Esophagus squamous epithelium (tissue), 5 donors: ENCODE measurements around the gene CELF2. TPM values are rescaled to one million over a fixed set of nuclear protein-coding genes. Genes with fewer than 3 reads are reported as not detected.
A peak's percentile ranks its signal among the peaks of the same experiment; 100 is the strongest.

Experiments
- DNase-seq: peaks from one replicate; lab custom pipeline; 2025; lab: John Stamatoyannopoulos, UW
- H3K27ac ChIP-seq, 4 donors: fragments of 200-600 bp; sonication (generic); one replicate each; pipeline ENCODE4 v1.5.1; 2016 to 2019; ENCODE audit warnings: mild to moderate bottlenecking in 1 of 4
- H3K27me3 ChIP-seq, 4 donors: fragments of 200-600 bp; sonication (generic); 1 replicate in 3 of 4; 2 replicates in 1 of 4; pipeline versions ENCODE4 v1.5.1 to v1.6.0; 2017 to 2021; ENCODE audit warnings: antibody characterized with exemption in 1 of 4
- H3K36me3 ChIP-seq, 3 donors: fragments of 200-600 bp; sonication (generic); one replicate each; pipeline ENCODE4 v1.5.1; 2016 to 2019
- H3K4me1 ChIP-seq, 3 donors: fragments of 200-600 bp; sonication (generic); one replicate each; pipeline ENCODE4 v1.5.1; 2017 to 2019
- H3K4me3 ChIP-seq, 4 donors: fragments of 200-600 bp; sonication (generic); 1 replicate in 3 of 4; 2 replicates in 1 of 4; pipeline ENCODE4 v1.5.1; 2016 to 2019; ENCODE audit warnings: mild to moderate bottlenecking in 2 of 4, moderate library complexity in 1 of 4
- H3K9me3 ChIP-seq, 3 donors: fragments of 200-600 bp; sonication (generic); one replicate each; pipeline ENCODE4 v1.5.1; 2016 to 2019
- POLR2A ChIP-seq, 4 donors: fragments of 450-650 bp; IDR thresholded peaks; one replicate each; pipeline ENCODE4 v1.6.1; 2017; ENCODE audit warnings: antibody characterized with exemption in 4 of 4, mild to moderate bottlenecking in 4 of 4, moderate library complexity in 3 of 4
- WGBS, 2 donors: methylation state at CpG; one replicate each; pipeline ENCODE4 v1.1.5; 2018; 5-methylcytosine and 5-hydroxymethylcytosine counted together
- intact Hi-C: fragments of 100-400 bp; cut with DNase I; formaldehyde crosslinking; loops from one replicate; pipeline ENCODE4 v1.15.0; 2022
- total RNA-seq, 4 donors: library from RNA; depleted of rRNA; stranded (reverse); fragments of >200 nt; gene quantifications; one replicate each; pipeline ENCODE4 v1.1.0, GENCODE V29; 2016
- TF ChIP-seq, protein P1 (sequence below), 6 experiments: fragments of 450-650 bp in 4 of 6; fragments of 200-600 bp in 2 of 6; sonication (generic) in 2 of 6; IDR thresholded peaks; one replicate each; pipeline ENCODE4 v1.5.1; 2016 to 2019; ENCODE audit warnings: antibody characterized with exemption in 6 of 6, mild to moderate bottlenecking in 4 of 6, moderate library complexity in 4 of 6
- donor health status: DM: yes; HTN: yes; CAD: no.

The CELF2 gene
- total RNA-seq, 4 donors from 2014 or later, result 4.2 to 62.4 (median 13.5) TPM

DNA sequence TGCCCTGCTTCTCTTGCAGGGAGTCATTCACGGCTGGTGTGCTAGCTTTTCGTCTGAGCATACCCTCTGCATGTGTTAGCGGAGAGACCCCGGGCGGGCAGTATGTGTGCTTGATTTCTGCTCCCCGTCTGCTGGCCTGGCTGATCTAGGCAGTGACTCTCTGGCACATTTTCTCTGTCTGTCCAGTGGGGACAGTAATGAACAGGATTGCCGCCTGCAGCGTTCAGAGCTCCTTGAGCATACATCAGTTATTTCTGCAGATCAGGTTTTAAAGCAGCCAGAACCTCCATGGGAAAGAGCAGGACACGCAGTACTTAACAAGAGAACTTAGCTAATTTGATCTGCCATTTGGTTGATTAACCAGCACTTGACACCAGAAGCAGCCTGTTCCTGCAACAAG is 242.5 kb downstream of the CELF2 start:
- intact Hi-C loops, result no loop called here
- DNase-seq, result no peak
- no peak for TF ChIP-seq POLR2A (IDR thresholded peaks at IDR 0.05)
- TF ChIP-seq, protein P1, sequence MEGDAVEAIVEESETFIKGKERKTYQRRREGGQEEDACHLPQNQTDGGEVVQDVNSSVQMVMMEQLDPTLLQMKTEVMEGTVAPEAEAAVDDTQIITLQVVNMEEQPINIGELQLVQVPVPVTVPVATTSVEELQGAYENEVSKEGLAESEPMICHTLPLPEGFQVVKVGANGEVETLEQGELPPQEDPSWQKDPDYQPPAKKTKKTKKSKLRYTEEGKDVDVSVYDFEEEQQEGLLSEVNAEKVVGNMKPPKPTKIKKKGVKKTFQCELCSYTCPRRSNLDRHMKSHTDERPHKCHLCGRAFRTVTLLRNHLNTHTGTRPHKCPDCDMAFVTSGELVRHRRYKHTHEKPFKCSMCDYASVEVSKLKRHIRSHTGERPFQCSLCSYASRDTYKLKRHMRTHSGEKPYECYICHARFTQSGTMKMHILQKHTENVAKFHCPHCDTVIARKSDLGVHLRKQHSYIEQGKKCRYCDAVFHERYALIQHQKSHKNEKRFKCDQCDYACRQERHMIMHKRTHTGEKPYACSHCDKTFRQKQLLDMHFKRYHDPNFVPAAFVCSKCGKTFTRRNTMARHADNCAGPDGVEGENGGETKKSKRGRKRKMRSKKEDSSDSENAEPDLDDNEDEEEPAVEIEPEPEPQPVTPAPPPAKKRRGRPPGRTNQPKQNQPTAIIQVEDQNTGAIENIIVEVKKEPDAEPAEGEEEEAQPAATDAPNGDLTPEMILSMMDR (IDR thresholded peaks at IDR 0.05), result no peak
- Histone ChIP-seq H3K9me3 (no peaks in the 10 kb centered on the region), H3K4me1 (peaks cover 0 to 33% (median 4%) of the 10 kb centered on the region in 3 donors), H3K4me3 (no peak overlapping the region), H3K27me3 (no peaks in the 10 kb centered on the region), H3K27ac (peak overlapping the region in 1 of 4 donors; percentile 10), H3K36me3 (peaks cover 0 to 21% (median 9%) of the 10 kb centered on the region in 3 donors)
- 82 to 84% methylated on average over 7 to 9 of the region's 9 CpGs for WGBS, 2 donors

DNA sequence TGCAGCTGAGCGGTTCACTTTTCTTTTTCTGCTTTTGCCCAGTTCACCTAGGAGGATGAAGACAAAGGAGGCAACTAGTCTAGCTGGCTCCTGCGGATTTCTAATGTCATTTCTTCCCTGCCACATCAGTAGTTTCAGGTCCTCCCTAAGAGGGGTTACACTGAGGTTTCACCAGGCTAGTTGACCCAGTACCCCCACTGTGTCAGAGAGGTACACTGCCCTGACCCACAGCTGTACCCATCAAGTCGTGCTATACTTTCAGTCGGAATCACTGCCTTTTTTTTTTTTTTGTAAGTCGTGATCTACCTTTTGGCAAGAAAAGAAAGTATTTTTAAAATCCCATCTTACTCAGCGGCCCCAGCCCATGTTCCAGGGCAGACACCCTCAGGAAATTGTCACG is 243.5 kb downstream of the CELF2 start:
- Histone ChIP-seq H3K9me3 (no peaks in the 10 kb centered on the region), H3K36me3 (peaks cover 0 to 21% (median 9%) of the 10 kb centered on the region in 3 donors), H3K4me3 (no peak overlapping the region), H3K27ac (peak overlapping the region in 2 of 4 donors; percentile 5 to 6), H3K27me3 (no peaks in the 10 kb centered on the region), H3K4me1 (peaks cover 0 to 29% (median 0%) of the 10 kb centered on the region in 3 donors)
- whole genome bisulfite sequencing, 2 donors, result 69 to 73% methylated on average over 6 to 7 of the region's 7 CpGs
- TF ChIP-seq, protein P1 (IDR thresholded peaks at IDR 0.05), result no peak
- TF ChIP-seq POLR2A (IDR thresholded peaks at IDR 0.05), result no peak
- intact Hi-C loops, result no loop called here
- no peak for DNase-seq

DNA sequence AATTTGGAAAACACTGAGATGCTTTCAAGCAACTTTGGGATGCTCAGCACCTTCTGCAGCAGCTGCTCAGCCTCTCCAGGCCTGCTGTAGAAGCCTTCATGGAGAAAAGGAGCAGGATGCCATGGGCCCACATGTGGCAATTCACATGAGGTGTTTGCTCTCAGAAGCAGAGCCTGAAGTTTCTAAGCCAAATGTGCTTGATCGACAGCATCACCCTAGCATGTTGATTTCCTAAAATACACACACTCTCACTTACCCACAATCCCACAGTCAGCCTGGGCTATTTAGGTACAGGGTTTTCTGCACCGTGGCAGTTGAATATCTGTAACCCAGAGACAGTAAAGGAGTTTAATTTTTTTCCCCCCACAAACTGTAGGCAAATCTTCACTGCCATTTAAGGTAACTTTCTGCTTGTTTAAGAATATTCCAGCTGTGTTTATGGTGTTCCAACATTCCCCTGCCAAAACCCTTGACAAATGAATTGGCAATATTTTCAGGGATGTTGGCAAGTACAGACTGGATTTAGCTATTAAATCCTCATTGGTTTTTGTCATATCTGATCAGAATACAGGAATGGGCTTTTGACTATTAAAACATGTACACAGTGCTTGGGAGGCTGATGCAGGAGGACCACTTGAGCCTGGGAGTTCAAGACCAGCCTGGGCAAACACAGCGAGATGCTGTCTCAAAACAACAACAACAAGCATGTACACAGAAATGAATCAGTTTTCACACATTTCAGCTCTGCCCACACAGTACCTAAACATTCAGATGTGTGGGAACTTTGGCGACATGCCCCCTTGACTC is 244.2 kb downstream of the CELF2 start:
- TF ChIP-seq, protein P1 (IDR thresholded peaks at IDR 0.05), result no peak
- no peak for TF ChIP-seq POLR2A (IDR thresholded peaks at IDR 0.05)
- no peak overlapping the region for H3K4me3 ChIP-seq
- intact Hi-C loops, result no loop called here
- no peaks in the 10 kb centered on the region for H3K27me3 ChIP-seq
- peaks cover 0 to 26% (median 9%) of the 10 kb centered on the region in 3 donors for H3K36me3 ChIP-seq
- H3K9me3 ChIP-seq, result no peaks in the 10 kb centered on the region
- peaks cover 0 to 27% (median 0%) of the 10 kb centered on the region in 3 donors for H3K4me1 ChIP-seq
- WGBS, 2 donors, result 60 to 71% methylated on average over 4 of the region's 4 CpGs
- peak overlapping the region in 3 of 4 donors; percentile 5 to 7 (median 6) for H3K27ac ChIP-seq
- no peak for DNase-seq

DNA sequence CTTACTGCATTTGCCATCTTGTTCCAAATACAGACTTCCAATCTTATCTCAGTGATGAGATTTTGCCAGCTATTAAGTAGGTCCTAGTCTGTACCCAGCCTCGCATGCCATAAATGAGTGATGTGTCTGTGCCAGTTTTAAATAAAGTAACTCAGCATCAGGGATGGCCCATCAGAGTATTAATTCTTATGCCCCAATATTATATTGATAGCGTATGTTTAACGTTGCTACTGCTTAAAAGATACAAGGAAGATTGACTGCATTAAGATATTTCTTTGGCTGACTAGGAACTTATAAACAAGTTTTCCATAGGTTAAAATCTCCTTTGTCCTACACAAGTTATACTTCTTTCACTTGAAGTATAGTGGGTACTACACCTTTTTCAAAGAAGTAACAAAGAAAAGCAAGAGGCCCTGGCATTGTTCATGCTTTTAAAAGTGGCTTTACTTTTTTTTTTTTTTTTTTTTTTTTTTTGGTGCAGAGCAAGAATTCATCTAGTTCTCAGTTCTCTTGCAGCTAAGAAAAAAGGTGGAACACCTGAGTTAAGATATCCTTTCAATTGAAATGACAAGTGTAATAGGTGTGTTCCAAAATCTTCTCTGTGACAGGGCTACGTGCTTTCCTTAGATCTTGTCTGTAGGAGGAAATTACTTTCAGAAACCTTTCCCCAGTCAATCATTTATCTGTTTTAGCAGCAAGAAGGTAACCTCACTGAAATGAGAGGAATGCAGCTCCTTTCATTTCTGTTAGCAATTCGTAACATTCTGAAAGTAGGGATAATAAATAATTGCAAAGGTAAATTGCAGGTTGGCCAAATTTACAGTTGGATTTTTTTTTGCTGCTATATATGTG is 245.0 kb downstream of the CELF2 start:
- DNase-seq, result no peak
- intact Hi-C loops, result no loop called here
- Histone ChIP-seq H3K4me1 (peaks cover 0 to 27% (median 0%) of the 10 kb centered on the region in 3 donors), H3K9me3 (no peaks in the 10 kb centered on the region), H3K4me3 (no peak overlapping the region), H3K27me3 (no peaks in the 10 kb centered on the region), H3K27ac (peak overlapping the region in 3 of 4 donors; percentile 5 to 7 (median 6)), H3K36me3 (peaks cover 0 to 26% (median 6%) of the 10 kb centered on the region in 3 donors)
- 79 to 87% methylated on average over 5 of the region's 5 CpGs for WGBS, 2 donors
- TF ChIP-seq, protein P1 (IDR thresholded peaks at IDR 0.05), result no peak
- TF ChIP-seq POLR2A (IDR thresholded peaks at IDR 0.05), result no peak
